Esophagus muscularis mucosa (tissue), 4 donors: ENCODE results near the gene ITGA8. TPM values are rescaled to one million over a fixed set of nuclear protein-coding genes. Genes with fewer than 3 reads are reported as not detected.
A peak's percentile ranks its signal among the peaks of the same experiment; 100 is the strongest.

Experiments used
- DNase-seq: peaks from one replicate; pipeline ENCODE4 v3.0.0-alpha.2; 2017; ENCODE audit errors: extremely low spot score
- H3K27ac ChIP-seq, 4 donors: fragments of 200-600 bp; sonication (generic); replicated peaks in 1 of 4; 1 replicate in 3 of 4; 2 replicates in 1 of 4; pipeline ENCODE4 v1.5.1; 2016 to 2019; ENCODE audit warnings: mild to moderate bottlenecking in 1 of 4
- H3K27me3 ChIP-seq, 4 donors: fragments of 200-600 bp; sonication (generic); one replicate each; pipeline versions ENCODE4 v1.5.1 to v1.6.0; 2016 to 2019
- H3K36me3 ChIP-seq, 4 donors: fragments of 200-600 bp; sonication (generic); one replicate each; pipeline ENCODE4 v1.5.1; 2016 to 2019
- H3K4me1 ChIP-seq, 4 donors: fragments of 200-600 bp; sonication (generic); one replicate each; pipeline ENCODE4 v1.5.1; 2016 to 2019
- H3K4me3 ChIP-seq, 4 donors: fragments of 200-600 bp; sonication (generic); 1 replicate in 2 of 4; 2 replicates in 2 of 4; pipeline ENCODE4 v1.5.1; 2016 to 2019; ENCODE audit warnings: mild to moderate bottlenecking in 4 of 4, moderate library complexity in 1 of 4
- H3K9me3 ChIP-seq, 4 donors: fragments of 200-600 bp; sonication (generic); 1 replicate in 3 of 4; 2 replicates in 1 of 4; pipeline ENCODE4 v1.5.1; 2016 to 2019
- EP300 ChIP-seq: sonication (generic); formaldehyde crosslinking; IDR thresholded peaks from one replicate; pipeline ENCODE4 v1.6.1; 2017; ENCODE audit warnings: antibody characterized with exemption
- POLR2A ChIP-seq: fragments of 450-650 bp; IDR thresholded peaks from one replicate; pipeline ENCODE4 v1.6.1; 2017; ENCODE audit warnings: antibody characterized with exemption, moderate library complexity, mild to moderate bottlenecking, low read depth
- POLR2AphosphoS5 ChIP-seq, 2 donors: sonication (generic); formaldehyde crosslinking; IDR thresholded peaks; one replicate each; pipeline ENCODE4 v1.6.1; 2017; ENCODE audit warnings: antibody characterized with exemption in 2 of 2
- WGBS: methylation state at CpG from one replicate; pipeline ENCODE4 v1.1.5; 2018; 5-methylcytosine and 5-hydroxymethylcytosine counted together
- intact Hi-C: fragments of 100-400 bp; cut with DNase I; formaldehyde crosslinking; loops from one replicate; pipeline ENCODE4 v1.15.1; 2023
- total RNA-seq, 4 donors: library from RNA; depleted of rRNA; stranded (reverse); fragments of >200 nt; gene quantifications; one replicate each; pipeline versions ENCODE4 v1.1.0 to v1.2.1, GENCODE V29; 2016
- TF ChIP-seq, protein P1 (sequence below), 3 experiments: fragments of 200-600 bp in 2 of 3; fragments of 450-650 bp in 1 of 3; sonication (generic) in 2 of 3; IDR thresholded peaks; one replicate each; pipeline ENCODE4 v1.5.1; 2017 to 2019; ENCODE audit warnings: antibody characterized with exemption in 3 of 3, mild to moderate bottlenecking in 2 of 3, moderate library complexity in 1 of 3

The ITGA8 gene
- total RNA-seq, 4 donors from 2014 or later = 26.2 to 113 (median 50.4) TPM

DNA sequence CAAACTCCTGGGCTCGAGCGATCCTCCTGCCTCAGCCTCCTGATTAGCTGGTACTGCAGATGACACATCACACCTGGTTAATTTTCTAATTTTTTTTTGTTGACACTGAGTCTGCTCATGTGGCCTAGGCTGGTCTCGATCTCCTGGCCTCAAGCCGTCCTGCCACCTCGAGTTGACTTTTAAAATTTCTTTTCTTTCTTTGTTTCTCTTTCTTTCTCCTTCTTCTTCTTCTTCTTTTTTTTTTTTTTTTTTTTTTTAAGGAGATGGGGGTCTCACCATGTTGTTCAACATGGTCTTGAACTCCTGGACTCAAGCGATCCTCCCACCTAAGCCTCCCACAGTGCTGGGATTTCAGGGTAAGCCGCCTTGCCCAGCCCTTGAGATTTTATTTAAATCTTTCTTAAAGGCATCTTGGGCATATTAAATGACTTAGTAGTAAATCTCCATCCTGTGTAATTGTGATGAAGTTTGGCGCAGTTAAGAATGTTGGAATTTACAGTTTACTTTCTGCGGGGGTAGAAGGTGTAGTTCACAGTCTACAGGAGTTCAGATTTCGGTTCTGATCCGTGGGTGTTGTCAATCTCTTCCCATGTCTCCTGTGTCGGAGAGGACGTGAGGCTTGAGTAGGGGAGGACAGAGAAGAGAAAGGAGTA, 1.0 kb upstream of the ITGA8 start:
- peaks cover 0 to 26% (median 0%) of the 10 kb centered on the region in 4 donors for H3K27me3 ChIP-seq
- DNase-seq = no peak
- H3K27ac ChIP-seq = no peak overlapping the region
- H3K4me3 ChIP-seq = no peak overlapping the region
- intact Hi-C loops = loop anchor here (5.0 kb wide), 2 partner anchors 102 to 288 kb away; no protein-coding TSS in a partner anchor
- no peaks in the 10 kb centered on the region for H3K9me3 ChIP-seq
- no peak for TF ChIP-seq POLR2AphosphoS5 (IDR thresholded peaks at IDR 0.05)
- TF ChIP-seq, protein P1, sequence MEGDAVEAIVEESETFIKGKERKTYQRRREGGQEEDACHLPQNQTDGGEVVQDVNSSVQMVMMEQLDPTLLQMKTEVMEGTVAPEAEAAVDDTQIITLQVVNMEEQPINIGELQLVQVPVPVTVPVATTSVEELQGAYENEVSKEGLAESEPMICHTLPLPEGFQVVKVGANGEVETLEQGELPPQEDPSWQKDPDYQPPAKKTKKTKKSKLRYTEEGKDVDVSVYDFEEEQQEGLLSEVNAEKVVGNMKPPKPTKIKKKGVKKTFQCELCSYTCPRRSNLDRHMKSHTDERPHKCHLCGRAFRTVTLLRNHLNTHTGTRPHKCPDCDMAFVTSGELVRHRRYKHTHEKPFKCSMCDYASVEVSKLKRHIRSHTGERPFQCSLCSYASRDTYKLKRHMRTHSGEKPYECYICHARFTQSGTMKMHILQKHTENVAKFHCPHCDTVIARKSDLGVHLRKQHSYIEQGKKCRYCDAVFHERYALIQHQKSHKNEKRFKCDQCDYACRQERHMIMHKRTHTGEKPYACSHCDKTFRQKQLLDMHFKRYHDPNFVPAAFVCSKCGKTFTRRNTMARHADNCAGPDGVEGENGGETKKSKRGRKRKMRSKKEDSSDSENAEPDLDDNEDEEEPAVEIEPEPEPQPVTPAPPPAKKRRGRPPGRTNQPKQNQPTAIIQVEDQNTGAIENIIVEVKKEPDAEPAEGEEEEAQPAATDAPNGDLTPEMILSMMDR (IDR thresholded peaks at IDR 0.05) = no peak
- TF ChIP-seq POLR2A = no peak
- TF ChIP-seq EP300 = no peak
- 88% methylated on average over 13 of the region's 13 CpGs for WGBS
- no peaks in the 10 kb centered on the region for H3K36me3 ChIP-seq
- peaks cover 11 to 53% (median 43%) of the 10 kb centered on the region in 4 donors for H3K4me1 ChIP-seq

GRCh38 chr10:15719049-15719898, 448 bp downstream of the ITGA8 start:
- Histone ChIP-seq H3K9me3 (no peaks in the 10 kb centered on the region), H3K4me3 (peak overlapping the region; percentile 61 to 75 (median 66)), H3K4me1 (peaks cover 11 to 40% (median 29%) of the 10 kb centered on the region in 4 donors), H3K27me3 (peaks cover 0 to 26% (median 0%) of the 10 kb centered on the region in 4 donors), H3K27ac (peak overlapping the region; percentile 56 to 77 (median 66)), H3K36me3 (no peaks in the 10 kb centered on the region)
- intact Hi-C loops = loop anchor here (5.0 kb wide), 1 partner anchor 132 kb away; no protein-coding TSS in a partner anchor
- no peak for TF ChIP-seq POLR2A
- no peak for TF ChIP-seq EP300
- TF ChIP-seq, protein P1 (IDR thresholded peaks at IDR 0.05) = no peak
- TF ChIP-seq POLR2AphosphoS5 (IDR thresholded peaks at IDR 0.05) = no peak
- under 1% methylated on average over 17 of the region's 67 CpGs for WGBS
- DNase-seq = no peak

DNA sequence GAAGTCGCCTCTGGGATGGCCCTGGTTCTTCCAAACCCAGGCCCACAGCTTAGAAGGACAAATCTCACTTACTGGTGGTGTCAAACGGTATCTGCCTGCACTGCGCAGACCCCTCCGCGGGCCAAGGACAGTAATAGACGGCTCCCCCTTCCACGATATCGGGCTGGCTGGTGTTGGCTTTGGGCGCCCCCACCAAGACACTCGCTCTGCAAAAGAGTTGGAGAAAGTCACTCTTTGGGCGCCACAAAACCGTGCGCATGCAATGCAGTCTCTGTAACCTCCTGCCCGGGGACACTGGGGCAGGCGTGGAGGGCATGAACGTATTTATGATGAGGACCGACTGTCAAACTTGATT, 1.1 kb downstream of the ITGA8 start:
- peaks cover 0 to 26% (median 0%) of the 10 kb centered on the region in 4 donors for H3K27me3 ChIP-seq
- DNase-seq = no peak
- H3K9me3 ChIP-seq = no peaks in the 10 kb centered on the region
- intact Hi-C loops = loop anchor here (5.0 kb wide), 1 partner anchor 131 kb away; no protein-coding TSS in a partner anchor
- H3K4me3 ChIP-seq = peak overlapping the region; percentile 61 to 75 (median 66)
- TF ChIP-seq POLR2A = no peak
- no peak for TF ChIP-seq POLR2AphosphoS5 (IDR thresholded peaks at IDR 0.05)
- TF ChIP-seq, protein P1 (IDR thresholded peaks at IDR 0.05) = no peak
- no peak for TF ChIP-seq EP300
- 24% methylated on average over 9 of the region's 17 CpGs for WGBS
- H3K36me3 ChIP-seq = no peaks in the 10 kb centered on the region
- H3K27ac ChIP-seq = peak overlapping the region in 3 of 4 donors; percentile 21 to 64 (median 50)
- H3K4me1 ChIP-seq = peaks cover 11 to 34% (median 23%) of the 10 kb centered on the region in 4 donors

GRCh38 chr10:15715619-15716227, 4.0 kb downstream of the ITGA8 start:
- H3K36me3 ChIP-seq = no peaks in the 10 kb centered on the region
- WGBS = 50% methylated on average over 5 of the region's 5 CpGs
- H3K27me3 ChIP-seq = peaks cover 0 to 26% (median 0%) of the 10 kb centered on the region in 4 donors
- TF ChIP-seq POLR2AphosphoS5 (IDR thresholded peaks at IDR 0.05) (no peak), POLR2A (no peak), EP300 (no peak)
- TF ChIP-seq, protein P1 (IDR thresholded peaks at IDR 0.05) = peak; percentile 34 to 52 (median 34)
- peaks cover 11 to 30% (median 18%) of the 10 kb centered on the region in 4 donors for H3K4me1 ChIP-seq
- no peak for DNase-seq
- no peak overlapping the region for H3K27ac ChIP-seq
- H3K4me3 ChIP-seq = no peak overlapping the region
- H3K9me3 ChIP-seq = no peaks in the 10 kb centered on the region
- intact Hi-C loops = loop anchor here (5.0 kb wide), 1 partner anchor 128 kb away; no protein-coding TSS in a partner anchor
